ENCODE results near the gene NPFFR1.

NPFFR1 gene

DNA sequence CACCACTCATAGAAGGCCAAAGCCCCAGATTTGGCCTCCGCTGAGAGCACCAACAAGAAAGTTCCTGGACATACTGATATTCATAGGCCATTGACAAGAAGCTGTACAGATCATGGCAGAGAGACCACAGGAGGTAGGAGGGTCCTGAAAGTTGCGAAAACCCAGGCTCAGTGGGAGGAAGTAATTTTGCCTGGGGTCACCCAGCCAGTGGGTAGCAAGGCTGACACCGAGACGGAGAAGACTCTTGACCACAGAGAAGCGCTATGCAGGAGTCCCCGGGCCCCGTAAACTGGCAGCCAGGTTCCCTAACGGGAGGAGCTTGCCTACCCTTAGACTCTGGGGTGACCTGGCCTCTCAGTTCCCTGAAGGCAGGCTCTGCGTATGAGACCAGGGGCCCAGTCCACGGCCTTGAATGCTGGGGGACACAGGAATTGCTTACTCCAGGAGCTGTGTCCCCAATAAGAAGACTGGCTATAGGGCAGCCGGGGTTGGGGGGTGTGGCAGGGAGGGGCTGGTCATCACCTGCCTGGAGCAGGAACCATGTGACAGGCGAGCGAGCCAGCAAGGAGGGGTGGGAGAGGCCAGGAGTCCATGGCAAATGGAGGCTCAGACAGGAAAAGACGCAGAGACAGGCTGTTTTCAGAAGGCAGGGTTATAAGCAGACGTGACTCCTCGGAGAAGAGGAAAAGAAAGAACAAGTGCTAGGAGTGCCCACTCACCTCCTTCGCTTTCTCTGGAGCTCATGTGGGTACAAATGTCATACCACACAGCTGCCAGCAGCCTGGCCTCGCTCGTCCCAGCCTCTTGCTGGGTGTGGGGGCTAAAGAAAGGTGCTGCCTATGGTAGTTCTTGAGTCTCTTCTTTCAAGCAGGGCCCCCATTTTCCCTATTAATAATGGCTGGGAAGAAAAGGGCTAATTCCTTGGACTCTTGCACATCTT is 24.6 kb upstream of the NPFFR1 start:
- Mint-ChIP-seq H3K27me3 (ENCODE audit: low read depth) (no peaks in the 10 kb centered on the region), H3K36me3 (ENCODE audit: low read depth) (no peaks in the 10 kb centered on the region), H3K9me3 (no peaks in the 10 kb centered on the region), H3K27ac (no peak overlapping the region), H3K4me3 (no peak overlapping the region), H3K4me1 (ENCODE audit: low read depth) (peaks cover 2% of the 10 kb centered on the region)
- DNase-seq (ENCODE audit: low spot score): no peak

DNA sequence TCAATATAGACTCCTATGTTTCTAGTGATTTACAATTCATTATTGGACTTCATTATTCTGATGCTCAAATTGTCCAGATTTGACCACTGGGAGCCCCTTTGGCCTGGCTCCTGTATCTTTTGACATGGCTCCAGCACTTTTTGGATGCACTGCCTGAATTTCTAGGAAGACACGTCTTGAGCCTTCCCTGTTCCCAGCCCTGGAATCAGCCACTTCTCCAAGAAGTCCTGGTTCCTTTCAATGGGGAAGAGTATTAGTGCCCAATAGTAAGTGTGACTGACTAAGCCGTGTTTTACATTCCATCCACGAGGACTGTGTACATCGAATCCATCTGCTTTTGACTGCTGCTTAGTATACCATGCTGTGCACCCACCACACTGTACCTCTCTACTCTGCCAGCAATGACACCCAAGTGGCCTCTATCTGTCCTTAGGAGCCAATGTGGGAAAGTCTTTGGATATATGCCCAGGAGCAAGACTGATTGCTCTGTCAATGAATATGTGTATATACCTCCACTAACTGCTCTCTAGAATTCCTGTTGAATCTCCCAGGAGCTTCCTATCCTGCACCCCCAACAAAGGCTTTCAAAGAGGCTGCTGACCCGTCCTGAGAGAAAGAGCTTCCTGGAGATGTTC is 23.2 kb upstream of the NPFFR1 start:
- no peak overlapping the region for H3K4me3 Mint-ChIP-seq
- H3K9me3 Mint-ChIP-seq: no peaks in the 10 kb centered on the region
- no peaks in the 10 kb centered on the region for H3K4me1 Mint-ChIP-seq (ENCODE audit: low read depth)
- no peak overlapping the region for H3K27ac Mint-ChIP-seq
- H3K36me3 Mint-ChIP-seq (ENCODE audit: low read depth): no peaks in the 10 kb centered on the region
- no peaks in the 10 kb centered on the region for H3K27me3 Mint-ChIP-seq (ENCODE audit: low read depth)
- no peak for DNase-seq (ENCODE audit: low spot score)

DNA sequence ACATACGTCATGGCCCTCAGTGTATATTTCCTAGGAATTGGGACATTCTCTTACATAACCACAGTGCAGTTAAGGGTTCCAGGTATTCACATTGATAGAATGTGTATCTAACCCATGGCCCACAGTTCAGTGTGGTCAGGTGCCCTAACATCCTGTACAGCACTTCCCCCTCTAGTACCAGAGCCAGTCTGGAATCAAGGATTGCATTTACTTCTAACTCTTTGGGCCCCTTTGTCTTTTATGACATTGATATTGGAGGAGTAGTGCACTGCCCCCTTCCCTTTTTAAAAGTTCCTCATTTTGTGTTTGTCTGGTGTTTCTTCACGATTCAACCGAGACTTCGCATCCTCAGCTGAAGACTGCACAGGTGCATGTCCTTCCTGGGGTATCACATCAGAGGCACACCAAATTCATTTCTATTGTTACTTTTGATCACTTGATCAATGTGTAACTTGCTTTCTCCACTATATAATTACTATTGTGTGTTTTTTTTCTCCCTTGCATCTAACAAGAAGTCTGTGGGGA is 22.4 kb upstream of the NPFFR1 start:
- Mint-ChIP-seq H3K27ac (no peak overlapping the region), H3K27me3 (ENCODE audit: low read depth) (no peaks in the 10 kb centered on the region), H3K4me1 (ENCODE audit: low read depth) (no peaks in the 10 kb centered on the region)

DNA sequence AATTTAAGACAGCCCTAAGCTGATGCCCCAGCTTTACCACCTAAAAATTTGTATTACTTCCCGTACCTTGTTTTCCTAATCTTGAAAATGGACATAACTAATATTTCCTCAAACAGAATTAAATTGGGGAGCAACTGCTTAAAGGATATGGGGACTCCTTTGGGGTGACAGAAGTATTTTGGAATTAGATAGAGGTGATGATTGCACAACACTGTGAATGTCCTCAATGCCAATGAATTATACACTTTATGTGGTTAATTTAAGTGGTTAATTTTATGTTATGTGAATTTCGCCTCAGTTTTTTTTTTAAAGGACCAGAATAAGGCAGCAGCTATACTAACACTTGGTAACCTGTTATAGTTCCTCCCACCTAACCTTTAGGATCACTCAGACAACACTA is 19.9 kb upstream of the NPFFR1 start:
- H3K27ac Mint-ChIP-seq: no peak overlapping the region
- H3K4me3 Mint-ChIP-seq: no peak overlapping the region
- no peaks in the 10 kb centered on the region for H3K9me3 Mint-ChIP-seq
- H3K27me3 Mint-ChIP-seq (ENCODE audit: low read depth): no peaks in the 10 kb centered on the region
- no peaks in the 10 kb centered on the region for H3K4me1 Mint-ChIP-seq (ENCODE audit: low read depth)
- no peaks in the 10 kb centered on the region for H3K36me3 Mint-ChIP-seq (ENCODE audit: low read depth)
- no peak for DNase-seq (ENCODE audit: low spot score)

More for the DNA sequence above, 22.4 kb upstream of the NPFFR1 start:
- no peak for DNase-seq (ENCODE audit: low spot score)
- Mint-ChIP-seq H3K9me3 (no peaks in the 10 kb centered on the region), H3K36me3 (ENCODE audit: low read depth) (no peaks in the 10 kb centered on the region), H3K4me3 (no peak overlapping the region)

DNA sequence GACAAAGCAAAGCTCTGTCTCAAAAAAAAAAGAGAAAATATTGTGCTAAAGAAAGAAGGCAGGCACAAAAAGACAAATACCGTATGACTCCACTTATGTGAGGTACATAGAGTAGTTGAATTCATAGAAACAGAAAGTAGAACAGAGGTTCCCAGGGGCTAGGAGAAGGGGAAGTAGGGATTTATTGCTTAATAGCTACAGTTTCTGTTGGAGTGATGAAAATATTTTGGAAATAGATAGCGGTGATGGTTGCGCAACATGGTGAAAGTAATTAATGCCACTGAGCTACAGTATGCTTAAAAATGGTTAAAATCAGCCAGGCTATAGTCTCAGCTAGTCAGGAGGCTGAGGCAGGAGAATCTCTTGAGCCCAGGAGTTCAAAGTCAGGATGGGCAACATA is 18.5 kb upstream of the NPFFR1 start:
- Mint-ChIP-seq H3K9me3 (no peaks in the 10 kb centered on the region), H3K36me3 (ENCODE audit: low read depth) (no peaks in the 10 kb centered on the region), H3K27me3 (ENCODE audit: low read depth) (no peaks in the 10 kb centered on the region), H3K4me1 (ENCODE audit: low read depth) (no peaks in the 10 kb centered on the region), H3K27ac (no peak overlapping the region), H3K4me3 (no peak overlapping the region)
- DNase-seq (ENCODE audit: low spot score): no peak

DNA sequence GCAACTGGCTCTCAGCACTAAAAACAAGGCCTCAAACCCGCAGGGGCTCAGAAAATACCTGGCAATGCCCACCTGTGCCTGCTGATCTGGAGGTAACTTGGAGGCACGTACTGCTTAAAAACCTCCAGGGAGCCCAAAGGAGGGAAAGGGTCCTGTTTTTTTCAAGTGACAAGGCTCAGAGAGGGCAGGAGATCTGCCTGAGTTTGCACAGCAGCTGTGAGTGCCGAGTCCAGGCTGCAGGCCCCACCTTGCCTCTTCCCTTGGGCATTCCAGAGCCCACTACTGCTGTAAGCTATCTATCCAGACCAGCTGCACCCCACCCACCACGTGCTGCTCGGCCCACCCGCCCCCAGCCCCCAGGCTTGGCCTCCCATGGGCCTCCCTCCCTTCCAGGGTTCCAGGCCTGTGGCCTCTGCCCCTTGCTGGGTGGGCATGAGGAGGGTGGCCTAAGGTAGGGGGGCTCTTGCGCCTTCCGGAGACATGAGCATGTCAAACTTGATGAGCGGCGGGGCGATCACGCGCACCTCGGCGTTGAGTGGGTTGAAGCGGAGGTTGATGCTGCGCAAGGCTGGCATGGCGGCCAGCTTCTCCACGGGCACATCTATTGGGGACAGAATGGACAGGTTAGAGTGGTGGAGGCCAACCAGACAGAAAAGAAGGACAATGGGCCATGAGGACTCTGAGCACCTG is 17.2 kb upstream of the NPFFR1 start:
- Mint-ChIP-seq H3K27ac (no peak overlapping the region), H3K27me3 (ENCODE audit: low read depth) (no peaks in the 10 kb centered on the region), H3K4me3 (no peak overlapping the region)

DNA sequence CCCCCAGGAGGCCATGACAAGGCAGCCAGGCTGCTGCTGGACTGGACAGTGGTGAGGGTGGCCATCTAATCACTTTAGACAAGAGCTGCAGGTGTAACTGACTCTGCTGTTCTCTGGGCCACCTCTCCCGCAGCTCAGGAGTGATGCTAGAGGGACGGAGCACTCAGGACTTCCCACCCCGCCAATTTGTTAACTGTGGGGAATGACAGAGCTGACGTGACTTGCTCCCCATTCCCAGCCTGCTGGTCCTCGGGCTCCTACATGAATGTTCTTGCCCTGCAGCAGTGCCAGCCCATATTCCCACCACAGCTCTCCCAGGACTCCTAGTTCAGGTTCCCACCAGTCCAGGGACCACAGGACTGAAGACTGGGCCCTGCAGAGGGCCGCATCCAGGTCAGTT is 16.7 kb upstream of the NPFFR1 start:
- H3K36me3 Mint-ChIP-seq (ENCODE audit: low read depth): no peaks in the 10 kb centered on the region
- no peaks in the 10 kb centered on the region for H3K27me3 Mint-ChIP-seq (ENCODE audit: low read depth)
- no peak overlapping the region for H3K27ac Mint-ChIP-seq
- H3K4me3 Mint-ChIP-seq: no peak overlapping the region
- H3K9me3 Mint-ChIP-seq: no peaks in the 10 kb centered on the region
- H3K4me1 Mint-ChIP-seq (ENCODE audit: low read depth): no peaks in the 10 kb centered on the region
- DNase-seq (ENCODE audit: low spot score): no peak

More for the DNA sequence above, 17.2 kb upstream of the NPFFR1 start:
- Mint-ChIP-seq H3K4me1 (ENCODE audit: low read depth) (no peaks in the 10 kb centered on the region), H3K36me3 (ENCODE audit: low read depth) (no peaks in the 10 kb centered on the region), H3K9me3 (no peaks in the 10 kb centered on the region)
- no peak for DNase-seq (ENCODE audit: low spot score)

DNA sequence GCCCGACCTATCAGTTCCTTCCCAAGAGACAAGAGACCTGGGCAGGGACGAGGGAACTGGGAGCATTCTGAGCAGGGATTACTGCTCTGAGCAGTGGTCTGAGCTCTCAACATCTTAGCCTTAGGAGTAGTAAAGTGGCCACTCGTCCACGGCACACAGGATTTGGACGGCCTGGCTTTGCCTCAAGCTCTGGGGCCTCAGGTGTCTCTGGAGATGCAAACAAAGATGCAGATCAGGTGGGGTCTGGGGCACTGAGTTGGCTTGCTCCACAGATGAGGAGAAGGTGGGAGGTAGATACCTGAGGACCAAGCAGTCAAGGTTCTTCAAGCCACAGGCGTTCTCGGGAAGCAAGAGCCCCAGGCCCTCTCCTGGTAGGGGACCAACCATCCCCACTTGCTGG is 16.1 kb upstream of the NPFFR1 start:
- Mint-ChIP-seq H3K27ac (no peak overlapping the region), H3K9me3 (no peaks in the 10 kb centered on the region), H3K4me1 (ENCODE audit: low read depth) (no peaks in the 10 kb centered on the region), H3K27me3 (ENCODE audit: low read depth) (no peaks in the 10 kb centered on the region), H3K4me3 (no peak overlapping the region), H3K36me3 (ENCODE audit: low read depth) (no peaks in the 10 kb centered on the region)
- no peak for DNase-seq (ENCODE audit: low spot score)

DNA sequence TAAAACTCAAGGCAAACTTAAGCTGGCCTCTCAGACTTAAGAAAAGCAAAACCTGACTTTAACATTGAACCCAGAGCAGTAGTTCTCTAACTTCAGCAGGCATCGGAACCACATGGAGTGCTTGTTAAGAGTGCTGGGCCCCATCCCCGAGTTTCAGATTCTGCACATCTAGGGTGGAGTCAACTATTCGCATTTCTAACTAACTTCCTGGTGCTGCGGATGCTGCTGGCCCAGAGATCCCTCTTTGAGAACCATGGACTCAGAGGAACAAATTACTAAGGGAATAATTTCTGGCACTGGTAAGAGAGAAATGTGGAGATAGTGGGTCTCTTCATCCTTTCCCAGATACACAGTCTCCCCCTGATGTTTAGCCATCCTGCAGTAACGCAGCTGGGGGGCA is 14.6 kb upstream of the NPFFR1 start:
- H3K27ac Mint-ChIP-seq: no peak overlapping the region
- H3K36me3 Mint-ChIP-seq (ENCODE audit: low read depth): no peaks in the 10 kb centered on the region
- H3K4me3 Mint-ChIP-seq: no peak overlapping the region
- no peak for DNase-seq (ENCODE audit: low spot score)
- H3K4me1 Mint-ChIP-seq (ENCODE audit: low read depth): no peaks in the 10 kb centered on the region
- no peaks in the 10 kb centered on the region for H3K27me3 Mint-ChIP-seq (ENCODE audit: low read depth)
- H3K9me3 Mint-ChIP-seq: no peaks in the 10 kb centered on the region

DNA sequence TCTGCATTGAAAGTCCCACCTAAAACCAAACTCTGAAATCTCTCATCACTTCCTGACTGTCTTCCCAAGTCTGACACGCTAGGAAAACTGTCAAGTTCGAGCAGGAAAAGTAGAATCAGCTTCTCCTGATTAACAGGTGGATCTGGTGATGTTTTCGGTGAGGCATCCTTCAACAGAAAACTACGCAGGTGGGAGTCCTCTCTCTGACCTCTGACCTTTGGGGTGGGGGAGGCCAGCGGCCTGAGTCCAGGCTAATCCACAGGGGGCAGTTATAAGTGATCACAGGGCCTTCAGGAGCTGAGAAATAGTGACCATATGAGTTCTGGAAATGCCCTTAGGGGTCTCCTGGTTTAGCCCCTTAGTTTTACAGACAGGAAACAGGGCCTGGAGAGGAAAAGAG is 13.4 kb upstream of the NPFFR1 start:
- H3K27me3 Mint-ChIP-seq (ENCODE audit: low read depth): no peaks in the 10 kb centered on the region
- DNase-seq (ENCODE audit: low spot score): no peak
- H3K4me3 Mint-ChIP-seq: no peak overlapping the region
- H3K27ac Mint-ChIP-seq: no peak overlapping the region
- no peaks in the 10 kb centered on the region for H3K36me3 Mint-ChIP-seq (ENCODE audit: low read depth)
- no peaks in the 10 kb centered on the region for H3K9me3 Mint-ChIP-seq
- no peaks in the 10 kb centered on the region for H3K4me1 Mint-ChIP-seq (ENCODE audit: low read depth)

DNA sequence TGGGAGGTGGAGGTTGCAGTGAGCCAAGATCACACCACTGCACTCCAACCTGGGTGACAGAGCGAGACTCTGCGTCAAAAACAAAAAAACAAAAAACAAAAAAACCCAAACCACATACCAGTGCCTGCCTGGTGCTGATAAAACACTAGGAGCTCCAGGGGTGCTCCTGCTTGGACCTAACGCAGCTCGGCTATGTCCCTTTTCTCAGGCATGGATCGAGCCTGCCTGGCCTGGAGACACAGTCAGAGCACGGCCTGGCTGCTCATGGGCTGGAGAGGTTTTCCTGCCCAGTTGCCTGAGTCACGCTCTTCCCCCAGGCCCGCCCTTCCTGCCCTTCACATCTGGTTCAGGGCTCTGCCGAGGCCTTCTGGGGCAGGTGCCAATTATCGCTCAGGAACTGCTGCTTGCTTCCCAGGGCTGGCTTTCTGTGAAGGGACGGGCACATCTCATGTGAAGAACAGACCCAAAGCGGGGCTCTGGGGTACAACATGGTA is 12.6 kb upstream of the NPFFR1 start:
- Mint-ChIP-seq H3K4me1 (ENCODE audit: low read depth) (no peaks in the 10 kb centered on the region), H3K27ac (no peak overlapping the region), H3K4me3 (no peak overlapping the region), H3K27me3 (ENCODE audit: low read depth) (no peaks in the 10 kb centered on the region), H3K9me3 (no peaks in the 10 kb centered on the region), H3K36me3 (ENCODE audit: low read depth) (no peaks in the 10 kb centered on the region)
- no peak for DNase-seq (ENCODE audit: low spot score)

DNA sequence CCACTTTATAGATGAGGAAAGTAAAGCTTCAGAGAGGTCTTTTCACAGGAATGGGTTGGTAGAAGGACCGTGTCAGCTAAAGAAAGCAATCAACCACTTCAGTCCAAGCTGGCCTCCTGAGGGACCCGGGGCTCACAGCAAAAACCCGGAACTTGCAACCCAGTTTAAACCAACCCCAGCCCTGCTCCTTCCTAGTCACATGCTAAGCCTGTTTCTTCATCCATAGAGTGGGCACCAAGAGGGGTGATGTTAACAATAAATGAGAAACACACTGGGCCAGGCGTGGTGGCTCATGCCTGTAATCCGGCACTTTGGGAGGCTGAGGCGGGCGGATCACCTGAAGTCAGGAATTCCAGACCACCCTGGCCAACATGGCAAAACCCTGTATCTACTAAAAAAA is 12.1 kb upstream of the NPFFR1 start:
- Mint-ChIP-seq H3K4me3 (no peak overlapping the region), H3K27ac (no peak overlapping the region), H3K36me3 (ENCODE audit: low read depth) (no peaks in the 10 kb centered on the region), H3K4me1 (ENCODE audit: low read depth) (no peaks in the 10 kb centered on the region), H3K9me3 (no peaks in the 10 kb centered on the region), H3K27me3 (ENCODE audit: low read depth) (no peaks in the 10 kb centered on the region)
- DNase-seq (ENCODE audit: low spot score): no peak

DNA sequence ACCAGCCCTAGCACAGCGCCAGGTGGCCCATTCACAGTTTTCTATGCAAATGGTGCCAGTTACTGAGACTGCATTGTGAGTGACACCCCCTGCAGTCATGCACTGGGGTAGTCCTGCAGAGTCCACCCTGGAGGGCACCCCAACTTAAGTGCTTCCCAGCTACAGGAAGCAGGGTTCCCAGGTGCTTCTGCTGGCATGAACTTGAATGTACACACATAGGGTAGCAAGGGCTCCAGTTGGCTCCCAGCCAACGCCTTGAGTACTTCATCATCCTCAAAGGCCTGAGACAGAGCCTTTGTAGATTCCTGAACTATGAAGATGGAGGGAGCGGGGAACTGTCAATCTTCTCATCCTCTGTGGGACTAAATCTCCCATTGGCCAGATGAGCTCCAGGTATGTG is 11.5 kb upstream of the NPFFR1 start:
- H3K4me1 Mint-ChIP-seq (ENCODE audit: low read depth): no peaks in the 10 kb centered on the region
- H3K9me3 Mint-ChIP-seq: no peaks in the 10 kb centered on the region
- H3K4me3 Mint-ChIP-seq: no peak overlapping the region
- H3K27me3 Mint-ChIP-seq (ENCODE audit: low read depth): no peaks in the 10 kb centered on the region
- no peak overlapping the region for H3K27ac Mint-ChIP-seq
- no peaks in the 10 kb centered on the region for H3K36me3 Mint-ChIP-seq (ENCODE audit: low read depth)
- no peak for DNase-seq (ENCODE audit: low spot score)

Measured in T-helper 2 cell treated with Interferon-gamma antibody and Interleukin-4, amounts not matched to agents 5 μg/mL and 100 μg/mL, for 36 hours (primary cell).